Osteoblast (primary cell): Measurements from ENCODE around the gene RAVER1. TPM values are rescaled to one million over a fixed set of nuclear protein-coding genes. Genes with fewer than 3 reads are reported as not detected.
A peak's percentile ranks its signal among the peaks of the same experiment; 100 is the strongest.
"Not testable (repeated sequence)": the region's sequence is repeated elsewhere in the genome, so short reads cannot be mapped to it uniquely, and the experiment has no call there.

Experiments
- DNase-seq: peaks from one replicate; pipeline ENCODE4 v3.0.0; 2011; ENCODE audit warnings: low spot score, mixed read lengths; ENCODE audit not compliant: insufficient read length; ENCODE audit errors: missing footprints
- H2AFZ ChIP-seq: 2 replicates; pipeline ENCODE4 v1.6.0; 2011; ENCODE audit warnings: mild to moderate bottlenecking, low read length
- H3K27ac ChIP-seq: 2 replicates; pipeline ENCODE4 v1.5.1; 2011; ENCODE audit warnings: mild to moderate bottlenecking, low read depth, low read length, moderate library complexity
- H3K27me3 ChIP-seq: 2 replicates; pipeline ENCODE4 v1.6.0; 2012; ENCODE audit warnings: mild to moderate bottlenecking, control low read depth, inconsistent platforms, low read length, moderate library complexity; ENCODE audit not compliant: insufficient read depth
- H3K36me3 ChIP-seq: 2 replicates; pipeline ENCODE4 v1.5.1; 2011; ENCODE audit warnings: mild to moderate bottlenecking, low read length, control low read depth, moderate library complexity; ENCODE audit not compliant: insufficient read depth
- H3K4me1 ChIP-seq: 2 replicates; pipeline ENCODE4 v1.5.1; 2011; ENCODE audit warnings: mild to moderate bottlenecking, low read length, control low read depth, moderate library complexity; ENCODE audit not compliant: insufficient read depth
- H3K4me2 ChIP-seq: 2 replicates; pipeline ENCODE4 v1.6.0; 2011; ENCODE audit warnings: mild to moderate bottlenecking, low read length; ENCODE audit not compliant: insufficient read depth
- H3K4me3 ChIP-seq: fragments of 200-600 bp; sonication (generic); 3 replicates; pipeline ENCODE4 v1.5.1; 2012; ENCODE audit warnings: mild to moderate bottlenecking, low read length, inconsistent platforms; ENCODE audit not compliant: insufficient read depth
- H3K79me2 ChIP-seq: 2 replicates; pipeline ENCODE4 v1.6.0; 2012; ENCODE audit warnings: mild to moderate bottlenecking, low read length, control low read depth, inconsistent platforms; ENCODE audit not compliant: insufficient read depth
- H3K9me3 ChIP-seq: 2 replicates; pipeline ENCODE4 v1.5.1; 2011; ENCODE audit warnings: low read depth, low read length, control low read depth
- H4K20me1 ChIP-seq: 2 replicates; pipeline ENCODE4 v1.6.0; 2012; ENCODE audit warnings: mild to moderate bottlenecking, low read length, control low read depth; ENCODE audit not compliant: insufficient read depth
- CTCF ChIP-seq: IDR thresholded peaks from 2 replicates; pipeline ENCODE4 v1.5.1; 2011; ENCODE audit warnings: mild to moderate bottlenecking, low read depth, low read length, moderate library complexity; ENCODE audit errors: extremely low read depth
- total RNA-seq: library from RNA; depleted of rRNA; stranded (reverse); fragments of >200 nt; gene quantifications from 2 replicates; pipeline ENCODE4 v1.2.3, GENCODE V29; 2012

Gene RAVER1
- total RNA-seq, 1 donor, result 8.0 TPM

GRCh38 chr19:10378124-10378523 lies 44.8 kb upstream of the RAVER1 start:
- Histone ChIP-seq H2AFZ (no peak overlapping the region), H3K4me3 (no peak overlapping the region), H3K4me1 (peaks cover 9% of the 10 kb centered on the region), H4K20me1 (no peaks in the 10 kb centered on the region), H3K9me3 (no peaks in the 10 kb centered on the region), H3K27ac (no peak overlapping the region), H3K4me2 (no peak overlapping the region), H3K27me3 (no peaks in the 10 kb centered on the region), H3K36me3 (peaks cover 22% of the 10 kb centered on the region), H3K79me2 (peaks cover 12% of the 10 kb centered on the region)
- no peak for TF ChIP-seq CTCF
- DNase-seq, result peak; percentile 48

GRCh38 chr19:10377140-10377640 lies 43.9 kb upstream of the RAVER1 start:
- H3K4me3 ChIP-seq, H3K4me1 ChIP-seq, H3K9me3 ChIP-seq, DNase-seq, H3K4me2 ChIP-seq, H2AFZ ChIP-seq, H4K20me1 ChIP-seq, H3K27ac ChIP-seq, H3K27me3 ChIP-seq: not testable (repeated sequence)
- H3K79me2 ChIP-seq, result peaks cover 12% of the 10 kb centered on the region
- peaks cover 22% of the 10 kb centered on the region for H3K36me3 ChIP-seq

GRCh38 chr19:10374931-10375330 lies 41.6 kb upstream of the RAVER1 start:
- Histone ChIP-seq H4K20me1 (no peaks in the 10 kb centered on the region), H2AFZ (no peak overlapping the region), H3K4me3 (no peak overlapping the region), H3K27me3 (no peaks in the 10 kb centered on the region), H3K36me3 (peaks cover 25% of the 10 kb centered on the region), H3K4me1 (peaks cover 6% of the 10 kb centered on the region), H3K4me2 (no peak overlapping the region), H3K79me2 (peaks cover 8% of the 10 kb centered on the region), H3K9me3 (no peaks in the 10 kb centered on the region), H3K27ac (no peak overlapping the region)
- no peak for TF ChIP-seq CTCF
- DNase-seq, result no peak

GRCh38 chr19:10372690-10373089 lies 39.4 kb upstream of the RAVER1 start:
- H3K4me3 ChIP-seq, result no peak overlapping the region
- no peaks in the 10 kb centered on the region for H3K4me1 ChIP-seq
- peaks cover 29% of the 10 kb centered on the region for H3K36me3 ChIP-seq
- no peaks in the 10 kb centered on the region for H4K20me1 ChIP-seq
- H3K4me2 ChIP-seq, result no peak overlapping the region
- H3K27me3 ChIP-seq, result no peaks in the 10 kb centered on the region
- no peak overlapping the region for H2AFZ ChIP-seq
- no peak for DNase-seq
- H3K9me3 ChIP-seq, result no peaks in the 10 kb centered on the region
- no peak for TF ChIP-seq CTCF
- no peaks in the 10 kb centered on the region for H3K79me2 ChIP-seq
- no peak overlapping the region for H3K27ac ChIP-seq
